Measurements from ENCODE around the gene TEX48. TPM values are rescaled to one million over a fixed set of nuclear protein-coding genes. Genes with fewer than 3 reads are reported as not detected.

TEX48 gene, protein sequence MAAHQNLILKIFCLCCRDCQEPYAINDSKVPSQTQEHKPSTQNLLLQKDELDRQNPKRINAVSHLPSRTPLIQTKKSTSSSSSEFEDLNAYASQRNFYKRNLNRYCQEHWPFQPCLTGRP
- not detected for total RNA-seq

DNA sequence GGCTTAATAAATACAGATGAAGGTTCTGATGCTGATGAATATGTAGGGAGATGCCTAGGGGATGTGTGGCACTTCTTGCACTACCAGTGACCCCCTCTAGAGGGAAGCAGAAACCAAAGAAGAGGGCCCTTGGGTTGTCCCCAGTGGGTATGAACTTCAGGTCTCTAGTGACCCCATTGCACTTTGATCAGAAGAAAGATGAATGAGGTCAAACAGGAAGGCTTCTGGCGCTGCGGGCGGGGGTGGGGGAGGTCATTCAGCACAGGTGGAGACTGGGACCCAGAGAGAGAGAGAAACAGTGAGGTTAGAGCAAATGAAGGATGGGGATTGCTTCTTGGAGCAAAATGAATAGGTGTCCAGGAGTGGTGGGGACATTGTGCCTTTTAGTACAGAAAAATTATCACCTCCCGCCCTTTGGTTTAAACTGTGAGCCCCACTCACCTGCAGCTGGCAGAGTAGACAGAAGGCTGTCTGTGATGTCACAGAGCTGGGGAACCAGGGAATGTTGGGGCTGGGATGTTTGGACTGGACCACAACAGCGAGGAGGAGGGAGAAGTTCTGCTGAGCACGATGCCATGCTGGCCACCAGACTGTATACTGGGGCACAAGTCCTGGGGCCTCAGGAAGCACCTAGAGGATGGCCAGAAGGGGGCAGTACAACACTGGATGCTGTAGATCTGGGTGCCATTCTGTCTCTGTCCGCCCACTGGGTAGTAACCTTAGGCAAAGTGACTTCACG, at the start of gene TEX48:
TSS of gene TEX48 (minus strand) at position 599 of the 739 bp plus-strand sequence. CDS start 10,469 bp downstream, outside the sequence.
- DNase-seq, result peak; percentile 26 to 51
- intact Hi-C loops (cut with DNase I; ENCODE audit: low total_unique reads), result no loop called here

DNA sequence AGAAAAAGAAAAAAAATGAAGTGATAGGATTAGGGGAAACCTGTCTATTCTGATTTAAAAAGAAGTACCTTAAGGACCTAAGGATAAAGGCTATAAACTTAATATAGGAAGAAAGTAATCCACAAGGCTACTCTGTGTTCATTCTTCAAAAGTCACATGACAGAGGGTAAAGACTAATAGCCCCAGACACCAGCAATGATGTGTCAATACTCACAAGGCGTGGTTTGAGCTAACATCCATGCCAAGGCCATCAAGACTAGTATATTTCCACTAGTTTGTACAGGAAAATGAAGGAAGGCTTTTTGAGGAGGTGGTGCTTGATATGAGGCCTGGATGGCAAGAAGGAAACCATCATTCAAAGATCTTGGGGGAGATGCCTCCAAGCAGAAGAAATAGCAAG, 49.7 kb upstream of the TEX48 start:
- no peaks in the 10 kb centered on the region for H3K9me3 ChIP-seq
- no peaks in the 10 kb centered on the region for H3K36me3 ChIP-seq
- H3K27me3 ChIP-seq, result no peaks in the 10 kb centered on the region
- TF ChIP-seq POLR2A (IDR thresholded peaks at IDR 0.05), result no peak
- TF ChIP-seq, protein P1, sequence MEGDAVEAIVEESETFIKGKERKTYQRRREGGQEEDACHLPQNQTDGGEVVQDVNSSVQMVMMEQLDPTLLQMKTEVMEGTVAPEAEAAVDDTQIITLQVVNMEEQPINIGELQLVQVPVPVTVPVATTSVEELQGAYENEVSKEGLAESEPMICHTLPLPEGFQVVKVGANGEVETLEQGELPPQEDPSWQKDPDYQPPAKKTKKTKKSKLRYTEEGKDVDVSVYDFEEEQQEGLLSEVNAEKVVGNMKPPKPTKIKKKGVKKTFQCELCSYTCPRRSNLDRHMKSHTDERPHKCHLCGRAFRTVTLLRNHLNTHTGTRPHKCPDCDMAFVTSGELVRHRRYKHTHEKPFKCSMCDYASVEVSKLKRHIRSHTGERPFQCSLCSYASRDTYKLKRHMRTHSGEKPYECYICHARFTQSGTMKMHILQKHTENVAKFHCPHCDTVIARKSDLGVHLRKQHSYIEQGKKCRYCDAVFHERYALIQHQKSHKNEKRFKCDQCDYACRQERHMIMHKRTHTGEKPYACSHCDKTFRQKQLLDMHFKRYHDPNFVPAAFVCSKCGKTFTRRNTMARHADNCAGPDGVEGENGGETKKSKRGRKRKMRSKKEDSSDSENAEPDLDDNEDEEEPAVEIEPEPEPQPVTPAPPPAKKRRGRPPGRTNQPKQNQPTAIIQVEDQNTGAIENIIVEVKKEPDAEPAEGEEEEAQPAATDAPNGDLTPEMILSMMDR (IDR thresholded peaks at IDR 0.05), result no peak
- no peak for DNase-seq
- intact Hi-C loops (cut with DNase I; ENCODE audit: low total_unique reads), result no loop called here
- no peak overlapping the region for H3K27ac ChIP-seq
- no peaks in the 10 kb centered on the region for H3K4me1 ChIP-seq
- H3K4me3 ChIP-seq, result no peak overlapping the region

More for the DNA sequence above, at the start of gene TEX48:
- H3K4me3 ChIP-seq, result no peak within 1 kb of the TSS
- no peak within 1 kb of the TSS for H3K27ac ChIP-seq
- no peaks in the 10 kb centered on the region for H3K36me3 ChIP-seq
- no peaks in the 10 kb centered on the region for H3K9me3 ChIP-seq
- no peaks in the 10 kb centered on the region for H3K4me1 ChIP-seq
- H3K27me3 ChIP-seq, result no peaks in the 10 kb centered on the region
- no peak for TF ChIP-seq POLR2A (IDR thresholded peaks at IDR 0.05)
- TF ChIP-seq, protein P1 (IDR thresholded peaks at IDR 0.05), result peak; percentile 26 to 50 (median 39)

DNA sequence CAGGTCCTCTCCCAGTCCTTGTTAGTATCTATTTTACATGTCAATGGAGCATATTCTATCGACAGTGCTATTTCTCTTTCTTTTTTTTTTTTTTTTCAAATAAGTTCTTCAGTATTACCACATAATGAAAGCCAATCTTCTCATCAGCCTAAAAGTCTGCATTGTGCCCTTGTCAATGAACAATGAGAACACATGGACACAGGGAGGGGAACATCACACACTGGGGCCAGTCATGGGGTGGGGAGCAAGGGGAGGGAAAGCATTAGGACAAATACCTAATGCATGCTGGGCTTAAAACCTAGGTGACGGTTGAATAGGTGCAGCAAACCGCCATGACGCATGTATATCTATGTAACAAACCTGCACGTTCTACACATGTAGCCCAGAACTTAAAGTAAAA, 47.7 kb upstream of the TEX48 start:
- Histone ChIP-seq H3K27me3 (no peaks in the 10 kb centered on the region), H3K4me1 (no peaks in the 10 kb centered on the region), H3K27ac (no peak overlapping the region), H3K4me3 (no peak overlapping the region), H3K9me3 (no peaks in the 10 kb centered on the region), H3K36me3 (no peaks in the 10 kb centered on the region)
- DNase-seq, result no peak
- TF ChIP-seq, protein P1 (IDR thresholded peaks at IDR 0.05), result no peak
- TF ChIP-seq POLR2A (IDR thresholded peaks at IDR 0.05), result no peak
- intact Hi-C loops (cut with DNase I; ENCODE audit: low total_unique reads), result no loop called here

DNA sequence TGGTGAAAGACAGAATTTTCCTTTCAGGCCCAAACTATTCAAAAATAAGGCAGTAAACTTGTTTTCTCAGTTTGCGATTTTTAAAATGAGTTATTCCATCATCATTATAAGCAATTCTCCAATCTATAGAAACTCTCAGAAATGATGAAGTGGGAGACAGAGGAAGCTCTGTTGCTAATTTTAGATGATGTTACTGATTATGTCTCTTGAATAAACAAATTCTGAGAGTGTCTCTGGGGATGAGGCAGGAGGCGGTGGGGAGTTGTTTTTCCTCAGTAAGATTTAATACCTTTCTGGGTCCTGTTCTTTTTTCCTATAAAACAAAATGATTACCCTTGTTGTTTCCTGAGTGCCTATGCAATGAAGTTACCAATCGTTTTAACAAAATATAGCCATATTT, 43.9 kb upstream of the TEX48 start:
- intact Hi-C loops (cut with DNase I; ENCODE audit: low total_unique reads), result no loop called here
- Histone ChIP-seq H3K27me3 (no peaks in the 10 kb centered on the region), H3K4me1 (no peaks in the 10 kb centered on the region), H3K4me3 (no peak overlapping the region), H3K9me3 (no peaks in the 10 kb centered on the region), H3K27ac (peak overlapping the region in 1 of 2 donors; percentile 26), H3K36me3 (no peaks in the 10 kb centered on the region)
- TF ChIP-seq POLR2A (IDR thresholded peaks at IDR 0.05), result no peak
- TF ChIP-seq, protein P1 (IDR thresholded peaks at IDR 0.05), result no peak
- DNase-seq, result no peak

DNA sequence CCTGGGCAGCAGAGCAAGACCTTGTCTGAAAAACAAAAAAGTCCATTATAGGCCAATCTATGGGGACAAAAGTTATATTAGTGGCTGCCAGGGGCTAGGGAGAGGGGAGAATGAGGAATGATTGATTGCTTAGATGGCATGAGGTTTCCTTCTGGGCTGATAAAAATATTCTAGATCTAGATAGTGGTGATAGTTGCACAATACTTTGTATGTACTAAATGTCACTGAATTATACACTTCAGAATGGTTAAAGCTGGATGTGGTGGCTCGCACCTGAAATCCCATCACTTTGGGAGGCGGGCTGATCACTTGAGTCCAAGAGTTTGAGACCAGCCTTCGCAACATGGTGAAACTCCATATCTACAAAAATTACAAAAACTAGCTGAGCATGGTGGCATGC, 42.8 kb upstream of the TEX48 start:
- H3K27me3 ChIP-seq, result no peaks in the 10 kb centered on the region
- H3K36me3 ChIP-seq, result no peaks in the 10 kb centered on the region
- no peak for DNase-seq
- no peaks in the 10 kb centered on the region for H3K4me1 ChIP-seq
- H3K27ac ChIP-seq, result peak overlapping the region in 1 of 2 donors; percentile 17
- TF ChIP-seq POLR2A (IDR thresholded peaks at IDR 0.05), result no peak
- TF ChIP-seq, protein P1 (IDR thresholded peaks at IDR 0.05), result no peak
- intact Hi-C loops (cut with DNase I; ENCODE audit: low total_unique reads), result no loop called here
- no peaks in the 10 kb centered on the region for H3K9me3 ChIP-seq
- no peak overlapping the region for H3K4me3 ChIP-seq

All from uterus (tissue), 4 donors.